Measurements from ENCODE around the gene SARS1.

DNA sequence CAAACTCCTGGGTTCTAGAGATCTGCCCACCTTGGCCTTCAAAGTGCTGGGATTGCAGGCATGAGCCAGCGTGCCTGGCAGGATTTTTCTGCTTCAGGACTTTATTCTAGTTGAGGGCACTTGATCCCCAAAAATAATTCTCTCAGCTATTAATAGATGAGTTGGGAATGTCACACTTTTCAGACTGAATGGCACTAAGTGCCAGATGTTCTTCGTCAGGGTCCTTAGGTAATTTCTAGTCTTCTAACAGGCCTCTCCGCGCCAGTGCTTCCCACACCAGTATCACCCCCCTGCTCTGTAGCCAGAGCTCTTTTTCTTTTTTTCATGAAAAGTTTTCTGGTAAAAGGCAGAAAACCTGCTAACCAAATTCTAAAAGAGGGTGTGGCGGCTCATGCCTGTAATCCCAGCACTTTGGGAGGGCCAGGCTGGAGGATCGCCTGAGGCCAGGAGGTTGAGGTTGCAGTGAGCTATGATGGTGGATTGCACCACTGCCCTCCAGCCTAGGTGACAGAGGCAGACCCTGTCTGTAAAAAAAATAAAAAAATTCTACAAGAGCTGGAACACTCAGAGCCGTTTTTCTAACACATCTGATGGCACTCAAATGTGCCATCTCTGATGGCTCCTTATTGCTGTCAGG, 6.1 kb upstream of the SARS1 start:
- no peak for TF ChIP-seq CTCF (IDR thresholded peaks at IDR 0.05; ENCODE audit: low read depth, low read length, missing input control)
- no peak for TF ChIP-seq SP1 (IDR thresholded peaks at IDR 0.05)
- TF ChIP-seq RAD21 (IDR thresholded peaks at IDR 0.05): no peak
- TF ChIP-seq, protein P1, sequence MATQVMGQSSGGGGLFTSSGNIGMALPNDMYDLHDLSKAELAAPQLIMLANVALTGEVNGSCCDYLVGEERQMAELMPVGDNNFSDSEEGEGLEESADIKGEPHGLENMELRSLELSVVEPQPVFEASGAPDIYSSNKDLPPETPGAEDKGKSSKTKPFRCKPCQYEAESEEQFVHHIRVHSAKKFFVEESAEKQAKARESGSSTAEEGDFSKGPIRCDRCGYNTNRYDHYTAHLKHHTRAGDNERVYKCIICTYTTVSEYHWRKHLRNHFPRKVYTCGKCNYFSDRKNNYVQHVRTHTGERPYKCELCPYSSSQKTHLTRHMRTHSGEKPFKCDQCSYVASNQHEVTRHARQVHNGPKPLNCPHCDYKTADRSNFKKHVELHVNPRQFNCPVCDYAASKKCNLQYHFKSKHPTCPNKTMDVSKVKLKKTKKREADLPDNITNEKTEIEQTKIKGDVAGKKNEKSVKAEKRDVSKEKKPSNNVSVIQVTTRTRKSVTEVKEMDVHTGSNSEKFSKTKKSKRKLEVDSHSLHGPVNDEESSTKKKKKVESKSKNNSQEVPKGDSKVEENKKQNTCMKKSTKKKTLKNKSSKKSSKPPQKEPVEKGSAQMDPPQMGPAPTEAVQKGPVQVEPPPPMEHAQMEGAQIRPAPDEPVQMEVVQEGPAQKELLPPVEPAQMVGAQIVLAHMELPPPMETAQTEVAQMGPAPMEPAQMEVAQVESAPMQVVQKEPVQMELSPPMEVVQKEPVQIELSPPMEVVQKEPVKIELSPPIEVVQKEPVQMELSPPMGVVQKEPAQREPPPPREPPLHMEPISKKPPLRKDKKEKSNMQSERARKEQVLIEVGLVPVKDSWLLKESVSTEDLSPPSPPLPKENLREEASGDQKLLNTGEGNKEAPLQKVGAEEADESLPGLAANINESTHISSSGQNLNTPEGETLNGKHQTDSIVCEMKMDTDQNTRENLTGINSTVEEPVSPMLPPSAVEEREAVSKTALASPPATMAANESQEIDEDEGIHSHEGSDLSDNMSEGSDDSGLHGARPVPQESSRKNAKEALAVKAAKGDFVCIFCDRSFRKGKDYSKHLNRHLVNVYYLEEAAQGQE (IDR thresholded peaks at IDR 0.05): no peak
- no peak for TF ChIP-seq YY1 (IDR thresholded peaks at IDR 0.05)
- TF ChIP-seq TAF1 (conservative IDR thresholded peaks at IDR 0.05): no peak
- no peak for TF ChIP-seq MAX (IDR thresholded peaks at IDR 0.05)
- TF ChIP-seq EGR1 (IDR thresholded peaks at IDR 0.05; ENCODE audit: low read depth in 2 of 2): no peak
- TF ChIP-seq RXRA (IDR thresholded peaks at IDR 0.05): no peak
- TF ChIP-seq FOXA1 (IDR thresholded peaks at IDR 0.05): no peak
